HepG2 (cell line): Measurements from ENCODE around the gene GGNBP2. TPM values are rescaled to one million over a fixed set of nuclear protein-coding genes. Genes with fewer than 3 reads are reported as not detected.

Experiments used
- FOXO1 ChIP-seq: sonication (generic); formaldehyde crosslinking; IDR thresholded peaks from 2 replicates; pipeline ENCODE4 v1.4.0; 2020; ENCODE audit warnings: missing genetic modification reagents
- GLI4 ChIP-seq: sonication (generic); formaldehyde crosslinking; IDR thresholded peaks from 2 replicates; pipeline ENCODE4 v1.5.1; 2020; ENCODE audit warnings: missing genetic modification reagents, mild to moderate bottlenecking, moderate library complexity, borderline replicate concordance
- HHEX ChIP-seq: IDR thresholded peaks from 2 replicates; pipeline ENCODE4 v1.6.1; 2016; ENCODE audit warnings: control low read depth
- HMG20A ChIP-seq: IDR thresholded peaks from 2 replicates; pipeline ENCODE4 v1.6.1; 2016; ENCODE audit warnings: borderline replicate concordance
- HOXA5 ChIP-seq: sonication (generic); formaldehyde crosslinking; IDR thresholded peaks from 2 replicates; pipeline ENCODE4 v1.4.0; 2020; ENCODE audit warnings: missing genetic modification reagents
- KAT7 ChIP-seq: IDR thresholded peaks from 2 replicates; pipeline ENCODE4 v1.6.1; 2018; ENCODE audit warnings: borderline replicate concordance, missing compliant biosample characterization
- KDM6A ChIP-seq: IDR thresholded peaks from 2 replicates; pipeline ENCODE4 v1.6.1; 2016; ENCODE audit warnings: low read depth
- MBD4 ChIP-seq: IDR thresholded peaks from 2 replicates; pipeline ENCODE4 v1.6.1; 2012; ENCODE audit warnings: low read length, inconsistent platforms, borderline replicate concordance
- MIER3 ChIP-seq: IDR thresholded peaks from 2 replicates; pipeline ENCODE4 v1.6.1; 2016; ENCODE audit warnings: missing compliant biosample characterization, borderline replicate concordance
- MIXL1 ChIP-seq: IDR thresholded peaks from 2 replicates; pipeline ENCODE4 v1.6.1; 2016
- NCOR1 ChIP-seq: fragments of 200-600 bp; sonication (generic); IDR thresholded peaks from 2 replicates; pipeline ENCODE4 v1.7.0; 2017; ENCODE audit warnings: antibody characterized with exemption, low read length, borderline replicate concordance
- NRL ChIP-seq: sonication (generic); formaldehyde crosslinking; IDR thresholded peaks from 2 replicates; pipeline ENCODE4 v1.5.0; 2020; ENCODE audit warnings: missing genetic modification reagents, mild to moderate bottlenecking, moderate library complexity, borderline replicate concordance
- PRPF4 ChIP-seq: fragments of 200-400 bp; formaldehyde crosslinking; IDR thresholded peaks from 2 replicates; pipeline ENCODE4 v1.6.1; 2016; ENCODE audit warnings: low read length, low read depth; ENCODE audit not compliant: poor library complexity, severe bottlenecking
- RFX1 ChIP-seq: fragments of 450-650 bp; IDR thresholded peaks from 2 replicates; pipeline ENCODE4 v1.6.1; 2017
- SMC3 ChIP-seq: IDR thresholded peaks from 2 replicates; pipeline ENCODE4 v1.6.1; 2011; ENCODE audit warnings: low read length, improper control_type of control experiment
- THYN1 ChIP-seq: sonication (generic); formaldehyde crosslinking; IDR thresholded peaks from 2 replicates; pipeline ENCODE4 v1.8.1; 2023; ENCODE audit warnings: low read depth, mild to moderate bottlenecking, moderate library complexity, missing genetic modification reagents, borderline replicate concordance
- ZEB1 ChIP-seq: IDR thresholded peaks from 2 replicates; pipeline ENCODE4 v1.6.1; 2012; ENCODE audit warnings: mild to moderate bottlenecking, low read depth, inconsistent platforms; ENCODE audit not compliant: insufficient replicate concordance
- ZMAT3 ChIP-seq: sonication (generic); formaldehyde crosslinking; conservative IDR thresholded peaks from 2 replicates; pipeline ENCODE4 v1.7.0; 2021; ENCODE audit warnings: missing genetic modification reagents
- ZNF614 ChIP-seq: IDR thresholded peaks from 2 replicates; pipeline ENCODE4 v1.6.1; 2018; ENCODE audit warnings: missing biosample characterization, missing genetic modification reagents, inconsistent platforms, borderline replicate concordance
- ZNF703 ChIP-seq: sonication (generic); formaldehyde crosslinking; IDR thresholded peaks from 2 replicates; pipeline ENCODE4 v1.5.1; 2020; ENCODE audit warnings: missing genetic modification reagents, mild to moderate bottlenecking, moderate library complexity, borderline replicate concordance
- ZSCAN30 ChIP-seq: sonication (generic); formaldehyde crosslinking; IDR thresholded peaks from 2 replicates; pipeline ENCODE4 v1.5.0; 2020; ENCODE audit warnings: mild to moderate bottlenecking, missing genetic modification reagents
- polyA plus RNA-seq, 8 experiments: library from polyadenylated mRNA; depleted of rRNA in 3 of 8; stranded (reverse) in 7 of 8; unstranded in 1 of 8; fragments of >200 nt; fragmentation: Illumina TruSeq in 4 of 8; extraction: Trizol in 4 of 8; gene quantifications; 2 replicates each; pipeline versions ENCODE4 v1.2.1 to v1.2.3, GENCODE V29; 2011 to 2016; ENCODE audit warnings: low read depth in 4 of 8, missing spikeins in 1 of 8, mixed read lengths in 1 of 8; ENCODE audit not compliant: insufficient read depth in 1 of 8
- total RNA-seq, 5 experiments: library from RNA; depleted of rRNA; stranded (reverse); fragments of >200 nt; fragmentation: Illumina TruSeq; extraction: Trizol; gene quantifications; 2 replicates each; pipeline ENCODE4 v1.2.3, GENCODE V29; 2016; ENCODE audit warnings: low read depth in 1 of 5
- TF ChIP-seq, protein P1 (sequence below): sonication (generic); formaldehyde crosslinking; IDR thresholded peaks from 2 replicates; pipeline ENCODE4 v1.4.0; 2020; ENCODE audit warnings: missing genetic modification reagents
- TF ChIP-seq, protein P2 (sequence below): sonication (generic); formaldehyde crosslinking; IDR thresholded peaks from 2 replicates; pipeline ENCODE4 v1.8.0; 2022; ENCODE audit warnings: mild to moderate bottlenecking, missing genetic modification reagents, moderate library complexity
- TF ChIP-seq, protein P3 (sequence below): sonication (generic); formaldehyde crosslinking; IDR thresholded peaks from 2 replicates; pipeline ENCODE4 v1.8.0; 2022; ENCODE audit warnings: mild to moderate bottlenecking, missing genetic modification reagents
- TF ChIP-seq, protein P4 (sequence below): sonication (generic); formaldehyde crosslinking; IDR thresholded peaks from 2 replicates; pipeline ENCODE4 v1.4.0; 2020; ENCODE audit warnings: mild to moderate bottlenecking, missing genetic modification reagents

The GGNBP2 gene
- total and polyA plus RNA-seq, 2 of the 13 experiments (the other 11 are each of a cell fraction or from before 2014, with no cell fraction given): 53.3 to 84.2 TPM

DNA sequence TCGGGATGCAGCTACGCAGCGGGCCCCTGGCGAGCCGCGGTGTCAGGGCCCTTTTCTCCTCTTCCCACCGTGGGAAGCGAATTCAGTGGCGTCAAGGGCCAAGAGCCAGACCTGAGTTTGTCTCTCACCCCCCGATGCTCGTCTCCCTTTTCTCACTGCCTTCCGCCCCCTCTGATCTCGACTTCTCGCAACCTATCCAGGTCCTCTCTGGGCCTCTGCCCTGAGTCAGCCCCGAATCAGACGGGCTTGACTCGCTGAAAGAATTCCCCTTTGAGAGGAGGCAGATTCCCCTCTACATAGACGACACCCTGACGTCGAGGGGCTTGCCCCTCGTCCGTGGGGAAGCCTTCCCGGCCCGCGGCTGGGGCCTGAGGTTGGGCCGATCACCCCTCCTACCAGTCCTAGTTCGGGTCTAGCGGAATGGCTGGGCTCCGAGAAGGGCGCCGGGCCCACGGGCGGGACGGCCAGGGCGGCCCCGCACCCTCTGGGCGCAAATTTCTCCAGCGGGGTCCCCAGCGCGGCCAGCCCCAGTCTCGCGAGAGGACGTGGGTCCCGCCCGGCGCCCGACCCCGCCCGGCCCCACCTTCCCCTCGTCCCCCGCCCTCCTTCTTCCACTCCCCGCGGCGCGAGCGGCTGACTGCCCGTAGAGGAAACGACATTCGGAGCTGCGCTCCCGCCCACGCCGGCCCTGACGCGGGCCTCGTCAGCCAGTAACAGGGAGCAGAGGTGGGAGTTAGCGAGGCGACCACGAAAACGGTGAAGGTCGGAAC, at the start of gene GGNBP2 (continued):
- TF ChIP-seq THYN1 (CRISPR knock-in tag): no peak
- peak; percentile 81; the same call in 1 of the 2 replicates for TF ChIP-seq ZMAT3 (CRISPR knock-in tag)
- 0 out of 2 replicates have a peak, but pooled peaks have one; percentile 10 for TF ChIP-seq NCOR1
- no peak; the same call in 1 of the 2 replicates for TF ChIP-seq MIER3 (CRISPR knock-in tag)
- no peak for TF ChIP-seq ZSCAN30
- TF ChIP-seq, protein P1, sequence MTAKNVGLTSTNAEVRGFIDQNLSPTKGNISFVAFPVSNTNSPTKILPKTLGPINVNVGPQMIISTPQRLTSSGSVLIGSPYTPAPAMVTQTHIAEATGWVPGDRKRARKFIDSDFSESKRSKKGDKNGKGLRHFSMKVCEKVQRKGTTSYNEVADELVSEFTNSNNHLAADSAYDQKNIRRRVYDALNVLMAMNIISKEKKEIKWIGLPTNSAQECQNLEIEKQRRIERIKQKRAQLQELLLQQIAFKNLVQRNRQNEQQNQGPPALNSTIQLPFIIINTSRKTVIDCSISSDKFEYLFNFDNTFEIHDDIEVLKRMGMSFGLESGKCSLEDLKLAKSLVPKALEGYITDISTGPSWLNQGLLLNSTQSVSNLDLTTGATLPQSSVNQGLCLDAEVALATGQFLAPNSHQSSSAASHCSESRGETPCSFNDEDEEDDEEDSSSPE (CRISPR knock-in tag): peak; percentile 62; the same call in 1 of the 2 replicates
- TF ChIP-seq, protein P2, sequence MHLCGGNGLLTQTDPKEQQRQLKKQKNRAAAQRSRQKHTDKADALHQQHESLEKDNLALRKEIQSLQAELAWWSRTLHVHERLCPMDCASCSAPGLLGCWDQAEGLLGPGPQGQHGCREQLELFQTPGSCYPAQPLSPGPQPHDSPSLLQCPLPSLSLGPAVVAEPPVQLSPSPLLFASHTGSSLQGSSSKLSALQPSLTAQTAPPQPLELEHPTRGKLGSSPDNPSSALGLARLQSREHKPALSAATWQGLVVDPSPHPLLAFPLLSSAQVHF (CRISPR knock-in tag): peak; percentile 30; the same call in 1 of the 2 replicates
- TF ChIP-seq KAT7 (CRISPR knock-in tag): no peak; the same call in 1 of the 2 replicates
- no peak for TF ChIP-seq ZEB1
- peak; percentile 55; the same call in 1 of the 2 replicates for TF ChIP-seq ZNF614
- TF ChIP-seq GLI4 (CRISPR knock-in tag): no peak
- TF ChIP-seq MIXL1 (CRISPR knock-in tag): no peak
- no peak for TF ChIP-seq SMC3
- TF ChIP-seq KDM6A: no peak
- TF ChIP-seq RFX1: no peak
- no peak for TF ChIP-seq MBD4
- TF ChIP-seq, protein P3, sequence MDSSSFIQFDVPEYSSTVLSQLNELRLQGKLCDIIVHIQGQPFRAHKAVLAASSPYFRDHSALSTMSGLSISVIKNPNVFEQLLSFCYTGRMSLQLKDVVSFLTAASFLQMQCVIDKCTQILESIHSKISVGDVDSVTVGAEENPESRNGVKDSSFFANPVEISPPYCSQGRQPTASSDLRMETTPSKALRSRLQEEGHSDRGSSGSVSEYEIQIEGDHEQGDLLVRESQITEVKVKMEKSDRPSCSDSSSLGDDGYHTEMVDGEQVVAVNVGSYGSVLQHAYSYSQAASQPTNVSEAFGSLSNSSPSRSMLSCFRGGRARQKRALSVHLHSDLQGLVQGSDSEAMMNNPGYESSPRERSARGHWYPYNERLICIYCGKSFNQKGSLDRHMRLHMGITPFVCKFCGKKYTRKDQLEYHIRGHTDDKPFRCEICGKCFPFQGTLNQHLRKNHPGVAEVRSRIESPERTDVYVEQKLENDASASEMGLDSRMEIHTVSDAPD (CRISPR knock-in tag): no peak
- peak; percentile 8; the same call in 1 of the 2 replicates for TF ChIP-seq FOXO1
- TF ChIP-seq NRL (CRISPR knock-in tag): no peak
- TF ChIP-seq, protein P4, sequence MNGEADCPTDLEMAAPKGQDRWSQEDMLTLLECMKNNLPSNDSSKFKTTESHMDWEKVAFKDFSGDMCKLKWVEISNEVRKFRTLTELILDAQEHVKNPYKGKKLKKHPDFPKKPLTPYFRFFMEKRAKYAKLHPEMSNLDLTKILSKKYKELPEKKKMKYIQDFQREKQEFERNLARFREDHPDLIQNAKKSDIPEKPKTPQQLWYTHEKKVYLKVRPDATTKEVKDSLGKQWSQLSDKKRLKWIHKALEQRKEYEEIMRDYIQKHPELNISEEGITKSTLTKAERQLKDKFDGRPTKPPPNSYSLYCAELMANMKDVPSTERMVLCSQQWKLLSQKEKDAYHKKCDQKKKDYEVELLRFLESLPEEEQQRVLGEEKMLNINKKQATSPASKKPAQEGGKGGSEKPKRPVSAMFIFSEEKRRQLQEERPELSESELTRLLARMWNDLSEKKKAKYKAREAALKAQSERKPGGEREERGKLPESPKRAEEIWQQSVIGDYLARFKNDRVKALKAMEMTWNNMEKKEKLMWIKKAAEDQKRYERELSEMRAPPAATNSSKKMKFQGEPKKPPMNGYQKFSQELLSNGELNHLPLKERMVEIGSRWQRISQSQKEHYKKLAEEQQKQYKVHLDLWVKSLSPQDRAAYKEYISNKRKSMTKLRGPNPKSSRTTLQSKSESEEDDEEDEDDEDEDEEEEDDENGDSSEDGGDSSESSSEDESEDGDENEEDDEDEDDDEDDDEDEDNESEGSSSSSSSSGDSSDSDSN (CRISPR knock-in tag): peak; percentile 94
- TF ChIP-seq HMG20A (CRISPR knock-in tag): no peak
- no peak for TF ChIP-seq PRPF4
- no peak for TF ChIP-seq ZNF703 (CRISPR knock-in tag)
- 0 out of 2 replicates have a peak, but pooled peaks have one; percentile 32 for TF ChIP-seq HOXA5 (CRISPR knock-in tag)
- TF ChIP-seq HHEX (CRISPR knock-in tag): no peak
